ENCODE results near the gene CDC14A.

DNA sequence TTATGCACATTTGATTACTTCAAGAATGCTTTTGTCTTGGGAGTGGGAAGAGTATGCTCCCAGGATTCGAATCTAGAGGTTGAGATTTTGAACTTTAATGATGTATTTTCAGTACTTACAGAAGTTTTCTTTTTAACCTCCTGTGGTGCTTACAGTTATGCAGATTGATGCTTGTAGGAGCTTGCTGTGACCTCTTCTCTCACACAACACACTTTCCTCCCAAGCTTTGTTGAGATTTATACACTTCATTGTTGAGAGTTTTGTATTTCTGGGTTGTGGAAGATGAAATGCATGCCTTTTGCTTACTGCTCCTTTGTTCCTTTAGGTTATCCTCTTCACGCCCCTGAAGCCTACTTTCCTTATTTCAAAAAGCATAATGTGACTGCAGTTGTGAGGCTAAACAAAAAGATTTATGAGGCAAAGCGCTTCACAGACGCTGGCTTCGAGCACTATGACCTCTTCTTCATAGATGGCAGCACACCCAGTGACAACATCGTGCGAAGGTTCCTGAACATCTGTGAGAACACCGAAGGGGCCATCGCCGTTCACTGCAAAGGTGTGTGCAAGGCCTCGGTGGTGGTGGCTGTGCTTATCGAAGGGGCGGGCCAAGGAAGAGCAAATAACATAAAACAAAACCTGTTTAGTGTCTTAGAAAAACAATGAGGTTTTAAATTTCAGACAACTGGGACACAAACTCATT is 110.2 kb downstream of the CDC14A start:
- TF ChIP-seq EP300 (IDR thresholded peaks at IDR 0.05): no peak
- no peak for TF ChIP-seq CTCF (IDR thresholded peaks at IDR 0.05)
- no peak for TF ChIP-seq POLR2A (IDR thresholded peaks at IDR 0.05)

All from tibial nerve (tissue), 4 donors.